ENCODE data around the gene DSC1.
"Not testable (repeated sequence)": the region's sequence is repeated elsewhere in the genome, so short reads cannot be mapped to it uniquely, and the experiment has no call there.

The DSC1 gene

DNA sequence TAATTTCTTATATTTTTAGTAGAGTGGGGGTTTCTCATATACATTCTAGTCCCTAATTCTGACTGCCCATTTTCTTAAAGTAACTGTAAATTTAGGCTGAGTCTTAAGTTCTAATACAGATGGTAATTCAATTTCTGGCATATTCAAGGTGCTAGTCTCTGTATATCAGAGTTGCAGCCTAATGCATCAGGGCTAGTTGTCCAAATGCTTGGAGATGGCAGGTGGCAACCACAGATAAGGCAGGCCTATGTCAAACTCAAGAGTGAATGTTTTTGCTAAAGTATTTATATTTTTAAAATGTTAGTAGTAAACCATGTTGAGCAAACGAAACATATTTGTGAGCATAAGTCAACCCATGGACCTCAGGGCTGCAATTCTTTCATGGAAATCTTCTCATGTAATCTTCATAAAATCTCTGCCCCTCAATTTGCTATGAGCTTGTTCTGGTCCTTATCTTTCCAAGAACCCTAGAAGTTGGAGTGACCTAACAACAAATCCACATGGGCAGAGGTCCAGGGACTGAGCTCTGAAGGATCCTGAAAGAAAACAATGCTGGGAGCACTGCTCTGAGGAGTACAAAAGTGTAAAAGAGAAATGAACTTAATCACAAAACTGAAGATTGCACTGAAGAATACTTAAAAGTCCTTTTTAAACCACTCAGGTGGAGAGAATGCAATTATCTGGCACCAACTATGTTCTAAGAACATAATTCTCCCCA lies 33.1 kb downstream of the DSC1 start:
- TF ChIP-seq ZNF384 (IDR thresholded peaks at IDR 0.05) (no peak), NFRKB (IDR thresholded peaks at IDR 0.05) (no peak), LEF1 (IDR thresholded peaks at IDR 0.05; ENCODE audit: borderline replicate concordance) (no peak), L3MBTL2 (conservative IDR thresholded peaks at IDR 0.05) (no peak), PKNOX1 (IDR thresholded peaks at IDR 0.05) (no peak), SUZ12 (IDR thresholded peaks at IDR 0.05) (no peak), CTBP1 (IDR thresholded peaks at IDR 0.05; ENCODE audit: borderline replicate concordance) (no peak), FOXM1 (IDR thresholded peaks at IDR 0.05; ENCODE audit: borderline replicate concordance) (no peak), HDGF (IDR thresholded peaks at IDR 0.05; ENCODE audit: borderline replicate concordance) (no peak), SP1 (IDR thresholded peaks at IDR 0.05) (no peak), FOXA1 (IDR thresholded peaks at IDR 0.05) (no peak), FOXK2 (IDR thresholded peaks at IDR 0.05) (no peak), ELF4 (IDR thresholded peaks at IDR 0.05) (no peak), ARNT (IDR thresholded peaks at IDR 0.05) (no peak), BHLHE40 (IDR thresholded peaks at IDR 0.05; ENCODE audit: borderline replicate concordance) (no peak), TARDBP (IDR thresholded peaks at IDR 0.05) (no peak)
- POLR2A ChIA-PET: no interaction called here
- CTCF ChIA-PET: no interaction called here
- no peak for DNase-seq (ENCODE audit: extremely low spot score)

GRCh38 chr18:31125878-31126277 lies 36.8 kb downstream of the DSC1 start:
- no peak for TF ChIP-seq ARNT (IDR thresholded peaks at IDR 0.05)
- no peak for TF ChIP-seq ELF4 (IDR thresholded peaks at IDR 0.05)
- TF ChIP-seq SUZ12 (IDR thresholded peaks at IDR 0.05): no peak
- TF ChIP-seq FOXA1 (IDR thresholded peaks at IDR 0.05): no peak
- no peak for DNase-seq (ENCODE audit: extremely low spot score)
- POLR2A ChIA-PET: no interaction called here
- CTCF ChIA-PET: no interaction called here

- DNase-seq (ENCODE audit: extremely low spot score); POLR2A ChIA-PET: not testable (repeated sequence)
- CTCF ChIA-PET: interaction anchor here (0.8 kb wide), 1 partner anchor 302 kb away, joined by 3 read pairs; no protein-coding TSS in a partner anchor
These were observed 39.5 kb downstream of the DSC1 start for GRCh38 chr18:31123125-31123524.

DNA sequence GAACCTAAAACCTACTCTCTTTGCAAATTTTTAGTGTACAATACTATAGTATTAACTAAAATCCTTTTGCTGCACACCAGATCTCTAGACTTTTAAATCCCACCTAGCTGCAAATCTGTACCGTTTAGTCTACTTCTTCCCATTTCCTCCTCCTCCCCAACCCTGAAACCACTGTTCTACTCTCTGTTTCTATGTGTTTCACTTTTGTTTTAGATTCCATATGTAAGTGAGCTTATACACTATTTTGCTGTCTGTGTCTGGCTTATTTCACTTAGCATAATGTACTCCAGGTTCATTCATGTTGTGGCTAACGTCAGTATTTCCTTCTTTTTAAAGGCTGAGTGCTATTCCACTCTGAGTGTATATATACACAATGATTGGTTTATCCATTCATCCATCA lies 42.1 kb downstream of the DSC1 start:
- ChIA-PET CTCF (no interaction called here), POLR2A (interaction anchor here (0.6 kb wide), 1 partner anchor 123 kb away, joined by 4 read pairs; no protein-coding TSS in a partner anchor)
- DNase-seq (ENCODE audit: extremely low spot score): no peak
- TF ChIP-seq FOXA1 (IDR thresholded peaks at IDR 0.05) (no peak), ELF4 (IDR thresholded peaks at IDR 0.05) (no peak), ZNF384 (IDR thresholded peaks at IDR 0.05) (no peak), HDGF (IDR thresholded peaks at IDR 0.05; ENCODE audit: borderline replicate concordance) (no peak), NFRKB (IDR thresholded peaks at IDR 0.05) (no peak), L3MBTL2 (conservative IDR thresholded peaks at IDR 0.05) (no peak), TARDBP (IDR thresholded peaks at IDR 0.05) (no peak), BHLHE40 (IDR thresholded peaks at IDR 0.05; ENCODE audit: borderline replicate concordance) (no peak), SUZ12 (IDR thresholded peaks at IDR 0.05) (no peak), PKNOX1 (IDR thresholded peaks at IDR 0.05) (no peak), LEF1 (IDR thresholded peaks at IDR 0.05; ENCODE audit: borderline replicate concordance) (no peak), ARNT (IDR thresholded peaks at IDR 0.05) (no peak), CTBP1 (IDR thresholded peaks at IDR 0.05; ENCODE audit: borderline replicate concordance) (no peak), FOXM1 (IDR thresholded peaks at IDR 0.05; ENCODE audit: borderline replicate concordance) (no peak), SP1 (IDR thresholded peaks at IDR 0.05) (no peak), FOXK2 (IDR thresholded peaks at IDR 0.05) (no peak)

GRCh38 chr18:31116853-31117595 lies 45.6 kb downstream of the DSC1 start:
- ChIA-PET CTCF (no interaction called here), POLR2A (no interaction called here)
- DNase-seq (ENCODE audit: extremely low spot score): no peak
- TF ChIP-seq BHLHE40 (IDR thresholded peaks at IDR 0.05; ENCODE audit: borderline replicate concordance): no peak
- TF ChIP-seq SP1 (IDR thresholded peaks at IDR 0.05): no peak
- TF ChIP-seq ZNF384 (IDR thresholded peaks at IDR 0.05): no peak
- TF ChIP-seq CTBP1 (IDR thresholded peaks at IDR 0.05; ENCODE audit: borderline replicate concordance): no peak
- TF ChIP-seq ELF4 (IDR thresholded peaks at IDR 0.05): no peak
- no peak for TF ChIP-seq TARDBP (IDR thresholded peaks at IDR 0.05)
- no peak for TF ChIP-seq HDGF (IDR thresholded peaks at IDR 0.05; ENCODE audit: borderline replicate concordance)
- TF ChIP-seq SUZ12 (IDR thresholded peaks at IDR 0.05): no peak
- no peak for TF ChIP-seq NFRKB (IDR thresholded peaks at IDR 0.05)
- no peak for TF ChIP-seq FOXA1 (IDR thresholded peaks at IDR 0.05)

DNA sequence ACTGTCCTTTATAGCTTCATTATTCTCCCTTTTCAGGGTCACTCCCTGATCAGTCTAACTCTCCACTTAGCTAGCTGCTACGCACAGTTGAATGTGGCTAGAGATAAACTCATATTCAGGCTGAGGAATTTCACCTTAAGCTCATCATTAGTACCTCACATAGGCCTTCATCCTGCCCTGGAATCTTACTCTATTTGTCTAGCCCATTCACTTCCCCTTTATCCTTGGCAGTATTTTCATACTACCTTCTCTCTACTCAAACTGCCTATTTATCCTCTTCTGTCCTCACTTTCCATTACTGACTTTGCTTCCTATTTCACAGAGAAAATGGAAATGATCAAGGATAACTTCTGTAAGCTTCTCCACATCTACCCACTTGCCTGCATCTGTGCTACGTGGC lies 49.9 kb downstream of the DSC1 start:
- no peak for DNase-seq (ENCODE audit: extremely low spot score)
- ChIA-PET CTCF (interaction anchor here (0.9 kb wide), 1 partner anchor 112 kb away, joined by 3 read pairs; no protein-coding TSS in a partner anchor), POLR2A (interaction anchor here (1.1 to 1.5 kb wide), 2 partner anchors 11 to 71 kb away, joined by 3 to 6 read pairs; no protein-coding TSS in a partner anchor)
- TF ChIP-seq HDGF (IDR thresholded peaks at IDR 0.05; ENCODE audit: borderline replicate concordance): no peak
- TF ChIP-seq ARNT (IDR thresholded peaks at IDR 0.05): no peak
- TF ChIP-seq SP1 (IDR thresholded peaks at IDR 0.05): no peak
- no peak for TF ChIP-seq TARDBP (IDR thresholded peaks at IDR 0.05)
- no peak for TF ChIP-seq ZNF384 (IDR thresholded peaks at IDR 0.05)
- TF ChIP-seq ELF4 (IDR thresholded peaks at IDR 0.05): no peak
- TF ChIP-seq FOXK2 (IDR thresholded peaks at IDR 0.05): no peak
- TF ChIP-seq FOXA1 (IDR thresholded peaks at IDR 0.05): no peak
- no peak for TF ChIP-seq SUZ12 (IDR thresholded peaks at IDR 0.05)
- TF ChIP-seq L3MBTL2 (conservative IDR thresholded peaks at IDR 0.05): no peak
- TF ChIP-seq NFRKB (IDR thresholded peaks at IDR 0.05): no peak
- no peak for TF ChIP-seq LEF1 (IDR thresholded peaks at IDR 0.05; ENCODE audit: borderline replicate concordance)
- no peak for TF ChIP-seq BHLHE40 (IDR thresholded peaks at IDR 0.05; ENCODE audit: borderline replicate concordance)
- no peak for TF ChIP-seq FOXM1 (IDR thresholded peaks at IDR 0.05; ENCODE audit: borderline replicate concordance)
- no peak for TF ChIP-seq PKNOX1 (IDR thresholded peaks at IDR 0.05)
- TF ChIP-seq CTBP1 (IDR thresholded peaks at IDR 0.05; ENCODE audit: borderline replicate concordance): no peak
